Right cardiac atrium (tissue), 5 donors: ENCODE data around the gene MNDA. TPM values are rescaled to one million over a fixed set of nuclear protein-coding genes. Genes with fewer than 3 reads are reported as not detected.
A peak's percentile ranks its signal among the peaks of the same experiment; 100 is the strongest.

Source experiments
- ATAC-seq, 2 donors: fragments of 200-7000 bp; cut with Tn5 transposase; one replicate each; pipeline versions ENCODE4 v1.8.0 to v1.9.1; 2020; ENCODE audit warnings: moderate library complexity in 2 of 2, mild to moderate bottlenecking in 1 of 2
- DNase-seq, 3 donors: peaks; one replicate each; pipeline ENCODE4 v3.0.0-alpha.2; 2020
- H3K27ac ChIP-seq: one replicate; pipeline ENCODE4 v1.5.1; 2013; ENCODE audit warnings: mild to moderate bottlenecking, low read length, control low read depth, moderate library complexity
- H3K27me3 ChIP-seq: one replicate; pipeline ENCODE4 v1.6.1; 2013; ENCODE audit not compliant: control insufficient read depth, insufficient read depth
- H3K4me1 ChIP-seq: one replicate; pipeline ENCODE4 v1.6.1; 2013; ENCODE audit warnings: low read length; ENCODE audit not compliant: control insufficient read depth, insufficient read depth
- H3K4me3 ChIP-seq: one replicate; pipeline ENCODE4 v1.5.1; 2013; ENCODE audit warnings: low read length, control low read depth
- H3K9me3 ChIP-seq: one replicate; pipeline ENCODE4 v1.6.1; 2013; ENCODE audit warnings: low read length; ENCODE audit not compliant: control insufficient read depth
- WGBS: extraction: QIAGEN DNeasy Blood & Tissue Kit; methylation state at CpG from one replicate; pipeline ENCODE4 v1.1.7; 2013; 5-methylcytosine and 5-hydroxymethylcytosine counted together
- intact Hi-C, 4 donors: fragments of 100-400 bp; cut with DNase I; formaldehyde crosslinking; loops; one replicate each; pipeline versions ENCODE4 v1.11.0 to v1.14.0; 2022 to 2023
- polyA plus RNA-seq: library from polyadenylated mRNA; stranded (reverse); fragments of 200-250 nt; gene quantifications from one replicate; pipeline ENCODE4 v1.2.3, GENCODE V29; 2013
- total RNA-seq, 4 donors: library from RNA; stranded (reverse); fragmentation: NEBNext Ultra II Directional; extraction: Animal tissue kit (Norgen Biotek cat#: 25700); gene quantifications; one replicate each; pipeline ENCODE4 v1.2.1, GENCODE V29; 2021
- donor health status: healthy with polysubstance abuse.
- donor health status: DM: no; HTN: yes; CAD: no.
- donor health status: DM: no; HTN: no; CAD: no.
- donor health status: DM: no; HTN: yes; CAD: no; lungs with severe emphysema.
- donor health status: DM: yes; HTN: yes; CAD: no.

Gene MNDA
- total and polyA plus RNA-seq, 5 donors, result 0.95 to 6.4 (median 2.9) TPM

DNA sequence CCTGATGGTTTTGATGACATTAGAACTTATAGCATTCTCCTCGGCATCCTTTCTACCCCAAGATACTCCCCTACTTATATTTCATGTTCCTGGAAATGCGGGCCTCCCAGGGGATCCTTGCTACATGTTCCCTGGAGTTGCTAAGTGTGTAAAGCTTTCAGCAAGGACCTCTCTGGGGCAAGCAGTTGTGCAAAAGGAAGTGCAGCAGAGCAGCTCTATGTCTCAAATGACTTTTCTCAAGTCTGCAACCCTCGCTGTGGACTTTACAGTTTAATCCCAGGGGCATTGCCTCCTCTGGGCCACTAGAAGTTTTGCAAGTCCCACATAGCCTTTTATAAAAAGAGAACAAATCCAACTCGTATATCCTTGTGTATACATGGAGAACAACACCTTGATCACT, 20.8 kb upstream of the MNDA start:
- intact Hi-C loops, result no loop called here
- H3K4me1 ChIP-seq, result no peaks in the 10 kb centered on the region
- H3K27ac ChIP-seq, result no peak overlapping the region
- H3K9me3 ChIP-seq, result no peaks in the 10 kb centered on the region
- no peaks in the 10 kb centered on the region for H3K27me3 ChIP-seq
- no peak for ATAC-seq
- WGBS, result 62% methylated on average over 4 of the region's 4 CpGs
- H3K4me3 ChIP-seq, result no peak overlapping the region
- no peak for DNase-seq

DNA sequence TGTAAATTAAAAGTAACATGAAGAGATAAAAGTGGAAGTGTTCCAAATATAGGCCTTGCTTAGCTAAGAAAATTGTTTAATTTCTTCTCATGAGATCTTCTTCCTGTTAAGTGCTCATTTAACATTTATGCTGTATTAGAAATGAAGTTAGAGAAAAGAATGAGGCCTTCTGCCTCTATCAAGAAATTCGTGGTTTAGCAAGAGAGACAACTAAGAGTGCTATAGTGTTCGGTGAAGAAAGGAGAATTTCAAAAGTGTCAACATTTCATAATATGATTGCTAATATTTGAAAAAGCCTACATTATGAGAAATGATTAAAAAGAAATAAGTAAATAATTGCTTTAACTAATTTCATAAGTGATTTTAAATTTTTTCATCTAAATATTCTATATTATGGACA, 18.8 kb upstream of the MNDA start:
- Histone ChIP-seq H3K27ac (no peak overlapping the region), H3K4me1 (no peaks in the 10 kb centered on the region), H3K27me3 (no peaks in the 10 kb centered on the region), H3K4me3 (no peak overlapping the region), H3K9me3 (no peaks in the 10 kb centered on the region)
- ATAC-seq, result no peak
- intact Hi-C loops, result no loop called here
- WGBS, result 70% methylated on average over 2 of the region's 2 CpGs
- no peak for DNase-seq

DNA sequence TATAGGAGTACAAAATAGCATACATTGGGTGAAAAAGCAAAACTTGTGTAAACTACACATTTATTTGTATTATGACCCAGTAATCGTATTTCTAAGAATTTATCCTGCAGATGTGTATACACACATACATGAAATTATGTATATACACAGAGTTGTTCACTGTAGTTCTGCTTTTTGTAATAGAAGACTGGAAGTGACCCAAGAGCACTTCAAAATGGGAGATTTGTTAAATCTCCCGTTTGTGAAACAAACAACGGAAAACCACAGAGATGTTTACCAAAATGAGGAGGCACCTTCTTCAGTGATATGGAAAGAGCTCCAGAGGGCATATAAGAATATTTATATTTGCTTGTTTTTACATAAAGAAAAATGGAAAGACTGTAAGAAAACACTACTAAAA, 18.0 kb upstream of the MNDA start:
- no peaks in the 10 kb centered on the region for H3K4me1 ChIP-seq
- 65% methylated on average over 3 of the region's 3 CpGs for WGBS
- no peaks in the 10 kb centered on the region for H3K27me3 ChIP-seq
- DNase-seq (no peak), ATAC-seq (no peak)
- H3K9me3 ChIP-seq, result no peaks in the 10 kb centered on the region
- no peak overlapping the region for H3K27ac ChIP-seq
- intact Hi-C loops, result no loop called here
- no peak overlapping the region for H3K4me3 ChIP-seq

DNA sequence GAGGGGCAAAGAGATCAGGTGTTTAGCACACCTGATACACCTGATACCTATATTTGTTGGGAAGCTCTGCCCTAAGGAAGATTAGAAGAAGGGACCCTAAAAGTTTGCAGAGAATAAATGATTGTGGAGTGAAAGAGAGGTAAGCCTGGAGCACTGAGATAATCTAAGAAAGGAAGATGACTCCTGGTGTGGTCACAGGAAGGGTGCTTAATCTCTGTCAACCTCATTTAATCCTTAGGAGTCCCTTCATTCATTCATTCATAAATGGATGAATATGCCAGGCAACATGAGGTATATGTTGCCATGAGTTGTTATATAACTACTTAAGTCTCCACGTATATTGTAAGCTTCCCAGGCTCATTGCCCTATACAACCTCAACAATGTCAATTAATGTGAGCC, 16.2 kb upstream of the MNDA start:
- WGBS, result 84% methylated on average over 1 of the region's 1 CpG
- no peak overlapping the region for H3K4me3 ChIP-seq
- no peak for ATAC-seq
- no peaks in the 10 kb centered on the region for H3K4me1 ChIP-seq
- intact Hi-C loops, result no loop called here
- H3K27ac ChIP-seq, result no peak overlapping the region
- no peaks in the 10 kb centered on the region for H3K9me3 ChIP-seq
- DNase-seq, result no peak
- H3K27me3 ChIP-seq, result no peaks in the 10 kb centered on the region

DNA sequence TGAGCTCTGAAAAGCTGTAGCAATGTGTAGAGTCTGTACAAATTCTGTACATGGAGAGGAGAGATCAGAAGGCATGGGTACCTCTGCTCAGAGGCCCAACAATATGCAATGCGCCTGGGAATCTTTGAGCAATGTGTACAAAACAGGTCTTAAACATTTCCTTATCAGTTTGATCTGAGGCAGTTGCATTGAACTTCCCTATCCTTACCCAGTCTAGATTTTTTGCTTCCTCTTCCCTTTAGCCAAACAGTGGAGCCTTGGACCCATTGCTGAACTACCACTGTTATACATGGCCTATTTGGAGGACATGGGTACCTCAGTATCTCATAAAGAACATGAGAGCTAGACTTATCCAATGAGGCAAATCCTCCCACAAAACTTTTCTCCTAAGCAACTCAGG, 12.6 kb upstream of the MNDA start:
- Histone ChIP-seq H3K27me3 (no peaks in the 10 kb centered on the region), H3K9me3 (no peaks in the 10 kb centered on the region), H3K27ac (no peak overlapping the region), H3K4me3 (no peak overlapping the region), H3K4me1 (no peaks in the 10 kb centered on the region)
- intact Hi-C loops, result no loop called here
- no peak for DNase-seq
- ATAC-seq, result peak; percentile 24 to 39
- 79% methylated on average over 1 of the region's 1 CpG for WGBS

DNA sequence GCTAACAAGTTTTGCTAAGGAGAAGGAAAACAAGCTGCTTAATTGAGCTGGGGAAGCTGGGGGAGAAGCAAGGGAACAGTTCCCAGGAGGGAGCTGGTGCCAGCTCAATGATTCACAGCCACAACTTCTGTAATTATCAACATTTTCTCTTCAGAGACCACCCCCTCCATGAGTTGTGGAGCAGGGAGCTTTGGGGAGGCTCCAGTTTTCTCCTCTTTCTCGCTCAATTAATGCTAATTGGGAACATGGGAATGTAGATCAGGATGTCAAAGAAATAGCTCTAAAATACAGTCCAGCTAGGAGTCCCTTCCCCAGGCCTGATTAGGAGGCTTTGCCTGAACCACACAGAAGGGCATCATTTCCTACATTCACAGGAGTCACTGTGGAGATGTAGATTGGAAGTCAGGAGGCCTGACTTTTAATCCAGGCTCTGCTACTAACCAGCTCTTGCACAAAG, 12.1 kb upstream of the MNDA start:
- intact Hi-C loops, result no loop called here
- no peak for DNase-seq
- Histone ChIP-seq H3K4me1 (no peaks in the 10 kb centered on the region), H3K27ac (no peak overlapping the region), H3K9me3 (no peaks in the 10 kb centered on the region), H3K27me3 (no peaks in the 10 kb centered on the region), H3K4me3 (no peak overlapping the region)
- no peak for ATAC-seq
- WGBS, result 68% methylated on average over 1 of the region's 1 CpG

DNA sequence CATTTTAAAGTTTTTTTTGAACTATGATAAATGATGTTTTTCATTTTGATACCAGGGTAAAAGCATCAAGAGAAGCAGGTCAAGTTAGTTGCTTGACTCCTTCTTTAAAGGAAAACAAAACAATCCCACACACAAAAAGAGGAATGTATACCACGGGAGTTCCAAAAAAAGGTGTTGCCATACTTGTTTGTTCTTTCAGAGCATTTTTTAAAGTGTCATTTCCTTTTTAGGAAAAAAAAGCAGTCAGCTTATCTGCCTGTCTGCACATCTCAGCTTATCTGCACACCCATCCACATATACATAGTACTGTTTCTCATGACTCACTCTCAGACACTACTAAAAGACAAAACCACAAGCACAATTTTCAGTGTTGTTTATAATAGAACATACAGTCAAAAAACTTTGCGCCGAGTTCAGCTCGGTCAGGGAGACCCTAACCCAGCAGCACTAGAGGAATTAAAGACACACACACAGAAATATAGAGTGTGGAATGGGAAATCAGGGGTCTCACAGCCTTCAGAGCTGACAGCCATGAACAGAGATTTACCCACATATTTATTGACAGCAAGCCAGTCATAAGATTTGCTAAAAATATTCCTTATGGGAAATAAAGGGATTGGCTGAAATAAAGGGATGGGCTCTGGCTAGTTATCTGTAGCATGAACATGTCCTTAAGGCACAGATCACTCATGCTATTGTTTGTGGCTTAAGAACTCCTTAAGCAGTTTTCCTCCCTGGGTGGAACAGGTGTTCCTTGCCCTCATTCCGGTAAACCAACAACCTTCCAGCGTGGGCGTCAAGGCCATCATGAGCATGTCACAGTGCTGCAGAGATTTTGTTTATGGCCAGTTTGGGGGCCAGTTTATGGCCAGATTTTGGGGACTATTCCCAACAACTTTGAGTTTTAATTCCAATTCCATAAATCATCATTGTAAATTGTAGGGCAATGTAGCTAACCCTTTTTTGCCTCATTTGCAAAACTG, 11.4 kb upstream of the MNDA start:
- no peaks in the 10 kb centered on the region for H3K27me3 ChIP-seq
- ATAC-seq (no peak), DNase-seq (no peak)
- H3K27ac ChIP-seq, result no peak overlapping the region
- H3K9me3 ChIP-seq, result no peaks in the 10 kb centered on the region
- H3K4me1 ChIP-seq, result no peaks in the 10 kb centered on the region
- intact Hi-C loops, result no loop called here
- H3K4me3 ChIP-seq, result no peak overlapping the region
- WGBS, result 64% methylated on average over 7 of the region's 7 CpGs

DNA sequence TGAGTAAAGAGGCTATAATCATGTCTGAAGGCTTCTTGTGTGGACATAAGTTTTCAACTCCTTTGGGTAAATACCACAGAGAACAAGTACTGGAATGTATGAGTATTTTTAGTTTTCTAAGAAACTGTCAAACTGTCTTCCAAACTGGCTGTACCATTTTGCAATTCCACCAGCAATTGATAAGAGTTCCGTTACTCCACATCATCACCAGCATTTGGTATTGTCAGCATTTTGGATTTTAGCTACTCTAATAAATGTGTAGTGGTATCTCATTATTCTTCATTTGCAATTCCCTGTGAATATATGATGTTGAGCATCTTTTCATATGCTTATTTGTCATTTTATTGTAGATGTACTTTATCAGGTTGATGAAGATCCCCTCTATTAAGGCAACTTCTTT, 9.4 kb upstream of the MNDA start:
- 61% methylated on average over 1 of the region's 1 CpG for WGBS
- H3K9me3 ChIP-seq, result no peaks in the 10 kb centered on the region
- no peaks in the 10 kb centered on the region for H3K4me1 ChIP-seq
- H3K27ac ChIP-seq, result no peak overlapping the region
- no peak overlapping the region for H3K4me3 ChIP-seq
- DNase-seq (no peak), ATAC-seq (no peak)
- intact Hi-C loops, result no loop called here
- H3K27me3 ChIP-seq, result no peaks in the 10 kb centered on the region

DNA sequence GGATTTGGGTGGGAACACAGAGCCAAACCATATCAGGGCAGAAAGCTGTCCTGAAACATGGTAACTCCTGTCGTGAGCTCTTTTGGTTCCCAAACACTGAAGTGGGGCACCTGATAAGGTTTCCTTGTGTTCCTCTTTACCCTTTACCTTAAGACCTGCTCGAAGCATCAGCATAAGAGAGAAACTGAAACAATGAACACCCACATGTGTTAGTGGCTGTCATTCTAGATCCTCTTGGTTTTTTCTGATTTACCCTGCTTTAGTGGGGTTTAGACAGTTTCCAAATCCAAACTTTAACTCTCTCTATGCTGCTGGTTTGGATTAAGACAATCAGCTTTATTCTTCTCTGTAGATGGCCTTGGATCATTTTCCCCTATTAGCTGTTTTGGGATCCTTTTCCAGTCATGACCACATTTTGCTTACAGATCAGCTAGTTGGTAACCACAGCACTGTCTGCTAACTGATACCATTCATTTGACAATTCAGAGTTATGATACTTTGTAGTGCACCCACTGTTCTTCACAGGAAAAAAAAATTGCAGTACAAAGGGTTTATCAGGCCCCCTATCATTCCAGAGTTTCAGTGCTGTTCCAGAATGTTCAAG, 975 bp upstream of the MNDA start:
- H3K4me1 ChIP-seq, result no peaks in the 10 kb centered on the region
- no peaks in the 10 kb centered on the region for H3K27me3 ChIP-seq
- H3K4me3 ChIP-seq, result no peak overlapping the region
- 72% methylated on average over 2 of the region's 2 CpGs for WGBS
- intact Hi-C loops, result no loop called here
- H3K27ac ChIP-seq, result no peak overlapping the region
- DNase-seq, result no peak
- no peak for ATAC-seq
- H3K9me3 ChIP-seq, result no peaks in the 10 kb centered on the region

DNA sequence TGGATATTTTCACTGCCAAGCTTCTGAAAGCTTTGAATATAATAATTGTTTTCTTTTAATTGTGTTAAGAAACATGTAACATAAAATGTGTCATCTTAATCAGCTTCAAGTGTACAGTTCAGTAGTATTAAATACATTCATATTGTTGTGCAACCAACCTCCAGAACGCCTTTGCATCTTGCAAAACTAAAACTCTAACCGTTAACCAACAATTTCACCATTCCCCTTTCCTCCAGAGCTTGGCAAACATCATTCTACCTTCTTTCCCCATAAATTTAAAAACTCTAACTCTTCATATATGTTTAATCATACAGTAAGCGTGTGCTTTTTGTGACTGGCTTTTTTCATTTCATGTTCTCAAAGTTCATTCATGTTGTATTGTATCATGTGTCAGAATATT, 2.1 kb downstream of the MNDA start:
- Histone ChIP-seq H3K27ac (no peak overlapping the region), H3K9me3 (no peaks in the 10 kb centered on the region), H3K4me1 (no peaks in the 10 kb centered on the region), H3K27me3 (no peaks in the 10 kb centered on the region), H3K4me3 (no peak overlapping the region)
- 75% methylated on average over 3 of the region's 3 CpGs for WGBS
- ATAC-seq, result no peak
- no peak for DNase-seq
- intact Hi-C loops, result no loop called here

DNA sequence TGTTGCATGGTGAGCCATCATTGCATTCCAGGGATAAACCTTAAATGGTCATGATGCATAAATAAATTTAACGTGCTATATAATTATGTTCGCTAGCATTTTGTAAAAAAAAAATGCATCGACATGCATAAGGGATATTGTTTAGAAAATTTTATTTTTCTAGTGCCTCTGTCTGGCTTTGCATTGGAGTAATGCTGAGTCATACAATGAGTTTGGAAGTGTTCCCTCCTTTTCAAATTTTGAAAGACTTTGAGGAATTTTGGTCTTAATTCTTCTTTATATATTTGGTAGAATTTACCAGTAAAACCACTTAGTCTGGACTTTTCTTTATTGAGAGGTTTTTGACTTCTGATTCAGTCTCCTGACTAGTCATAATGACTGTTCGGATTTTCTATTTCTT, 4.9 kb downstream of the MNDA start:
- Histone ChIP-seq H3K9me3 (no peaks in the 10 kb centered on the region), H3K27me3 (no peaks in the 10 kb centered on the region), H3K27ac (no peak overlapping the region), H3K4me3 (no peak overlapping the region), H3K4me1 (no peaks in the 10 kb centered on the region)
- WGBS, result 88% methylated on average over 4 of the region's 4 CpGs
- no peak for DNase-seq
- intact Hi-C loops, result no loop called here
- ATAC-seq, result no peak
